ENCODE measurements around the gene GJC2. TPM values are rescaled to one million over a fixed set of nuclear protein-coding genes. Genes with fewer than 3 reads are reported as not detected.

GJC2 gene
- total RNA-seq, 1 donor, result 0.84 TPM

GRCh38 chr1:228194436-228194835 lies 44.7 kb downstream of the GJC2 start:
- Histone ChIP-seq H3K27me3 (ENCODE audit: insufficient read depth, low read length) (no peaks in the 10 kb centered on the region), H3K4me1 (ENCODE audit: insufficient read depth, low read length) (no peaks in the 10 kb centered on the region), H3K9me3 (ENCODE audit: low read depth, low read length) (peaks cover 8% of the 10 kb centered on the region), H3K4me3 (ENCODE audit: low read length) (no peak overlapping the region)

GRCh38 chr1:228194921-228195812 lies 45.4 kb downstream of the GJC2 start:
- H3K27me3 ChIP-seq (ENCODE audit: insufficient read depth, low read length), result no peaks in the 10 kb centered on the region

GRCh38 chr1:228197555-228198147 lies 47.9 kb downstream of the GJC2 start:
- Histone ChIP-seq H3K9me3 (ENCODE audit: low read depth, low read length) (peaks cover 13% of the 10 kb centered on the region), H3K27me3 (ENCODE audit: insufficient read depth, low read length) (no peaks in the 10 kb centered on the region), H3K4me1 (ENCODE audit: insufficient read depth, low read length) (no peaks in the 10 kb centered on the region), H3K4me3 (ENCODE audit: low read length) (no peak overlapping the region)

More at GRCh38 chr1:228194921-228195812, 45.4 kb downstream of the GJC2 start:
- no peak overlapping the region for H3K4me3 ChIP-seq (ENCODE audit: low read length)
- H3K4me1 ChIP-seq (ENCODE audit: insufficient read depth, low read length), result no peaks in the 10 kb centered on the region
- H3K9me3 ChIP-seq (ENCODE audit: low read depth, low read length), result peaks cover 13% of the 10 kb centered on the region

GRCh38 chr1:228198977-228199590 lies 49.4 kb downstream of the GJC2 start:
- Histone ChIP-seq H3K27me3 (ENCODE audit: insufficient read depth, low read length) (no peaks in the 10 kb centered on the region), H3K4me3 (ENCODE audit: low read length) (no peak overlapping the region), H3K4me1 (ENCODE audit: insufficient read depth, low read length) (no peaks in the 10 kb centered on the region), H3K9me3 (ENCODE audit: low read depth, low read length) (peaks cover 13% of the 10 kb centered on the region)

GRCh38 chr1:228204958-228205357 lies 55.2 kb downstream of the GJC2 start:
- Histone ChIP-seq H3K4me3 (ENCODE audit: low read length) (no peak overlapping the region), H3K4me1 (ENCODE audit: insufficient read depth, low read length) (no peaks in the 10 kb centered on the region), H3K9me3 (ENCODE audit: low read depth, low read length) (peaks cover under 1% of the 10 kb centered on the region), H3K27me3 (ENCODE audit: insufficient read depth, low read length) (no peaks in the 10 kb centered on the region)

GRCh38 chr1:228205526-228206436 lies 56.1 kb downstream of the GJC2 start:
- no peak overlapping the region for H3K4me3 ChIP-seq (ENCODE audit: low read length)
- no peaks in the 10 kb centered on the region for H3K9me3 ChIP-seq (ENCODE audit: low read depth, low read length)
- no peaks in the 10 kb centered on the region for H3K4me1 ChIP-seq (ENCODE audit: insufficient read depth, low read length)
- no peaks in the 10 kb centered on the region for H3K27me3 ChIP-seq (ENCODE audit: insufficient read depth, low read length)

- H3K9me3 ChIP-seq (ENCODE audit: low read depth, low read length), result no peaks in the 10 kb centered on the region
- H3K4me3 ChIP-seq (ENCODE audit: low read length), result no peak overlapping the region
- no peaks in the 10 kb centered on the region for H3K4me1 ChIP-seq (ENCODE audit: insufficient read depth, low read length)
- H3K27me3 ChIP-seq (ENCODE audit: insufficient read depth, low read length), result no peaks in the 10 kb centered on the region
Measured at GRCh38 chr1:228206582-228207351, 57.0 kb downstream of the GJC2 start.

- Histone ChIP-seq H3K9me3 (ENCODE audit: low read depth, low read length) (no peaks in the 10 kb centered on the region), H3K4me1 (ENCODE audit: insufficient read depth, low read length) (no peaks in the 10 kb centered on the region), H3K4me3 (ENCODE audit: low read length) (no peak overlapping the region), H3K27me3 (ENCODE audit: insufficient read depth, low read length) (no peaks in the 10 kb centered on the region)
Measured at GRCh38 chr1:228207381-228207810, 57.7 kb downstream of the GJC2 start.

GRCh38 chr1:228207851-228208821 lies 58.4 kb downstream of the GJC2 start, which contains the start of gene OBSCN:
OBSCN (plus strand) TSS chr1:228208044; CDS start chr1:228211784, 3,740 bp downstream.
- no peaks in the 10 kb centered on the region for H3K9me3 ChIP-seq (ENCODE audit: low read depth, low read length)
- H3K4me3 ChIP-seq (ENCODE audit: low read length), result no peak within 1 kb of the TSS
- no peaks in the 10 kb centered on the region for H3K4me1 ChIP-seq (ENCODE audit: insufficient read depth, low read length)
- H3K27me3 ChIP-seq (ENCODE audit: insufficient read depth, low read length), result no peaks in the 10 kb centered on the region

- no peaks in the 10 kb centered on the region for H3K27me3 ChIP-seq (ENCODE audit: insufficient read depth, low read length)
- H3K4me1 ChIP-seq (ENCODE audit: insufficient read depth, low read length), result no peaks in the 10 kb centered on the region
- no peak overlapping the region for H3K4me3 ChIP-seq (ENCODE audit: low read length)
- no peaks in the 10 kb centered on the region for H3K9me3 ChIP-seq (ENCODE audit: low read depth, low read length)
Measured at GRCh38 chr1:228208831-228209551, 59.3 kb downstream of the GJC2 start.

Measured in mononuclear cell (primary cell).